A549 (cell line): ENCODE data around the gene HERC2.

Experiments
- BCL3 ChIP-seq: fragments of >200 bp; sonication (Bioruptor Twin); formaldehyde crosslinking; IDR thresholded peaks from 3 replicates; pipeline ENCODE4 v1.6.1; 2016
- BHLHE40 ChIP-seq: IDR thresholded peaks from 2 replicates; pipeline ENCODE4 v1.6.1; 2012; ENCODE audit warnings: low read depth, low read length, inconsistent platforms
- CHD4 ChIP-seq: fragments of 200-600 bp; sonication (generic); IDR thresholded peaks from 2 replicates; pipeline ENCODE4 v1.6.1; 2016; ENCODE audit warnings: antibody characterized with exemption, mild to moderate bottlenecking, borderline replicate concordance
- KDM1A ChIP-seq: fragments of 200-600 bp; sonication (generic); IDR thresholded peaks from 2 replicates; pipeline ENCODE4 v1.6.1; 2016; ENCODE audit warnings: low read depth, mild to moderate bottlenecking
- MAFK ChIP-seq: fragments of 450-650 bp; IDR thresholded peaks from 2 replicates; pipeline ENCODE4 v1.6.1; 2014; ENCODE audit not compliant: partially characterized antibody
- NR3C1 ChIP-seq: fragments of >200 bp; sonication (Bioruptor Twin); formaldehyde crosslinking; IDR thresholded peaks from 3 replicates; pipeline ENCODE4 v1.6.1; 2017
- PHF8 ChIP-seq: fragments of 200-600 bp; sonication (generic); IDR thresholded peaks from 2 replicates; pipeline ENCODE4 v1.6.1; 2016; ENCODE audit warnings: low read depth, mild to moderate bottlenecking, antibody characterized with exemption, moderate library complexity, borderline replicate concordance
- POLR2A ChIP-seq: IDR thresholded peaks from 2 replicates; pipeline ENCODE4 v1.6.1; 2012; ENCODE audit warnings: mild to moderate bottlenecking, low read length
- RCOR1 ChIP-seq: fragments of 150-350 bp; IDR thresholded peaks from 2 replicates; pipeline ENCODE4 v1.6.1; 2014; ENCODE audit warnings: antibody characterized with exemption, low read length, low read depth
- RFX5 ChIP-seq: fragments of 450-650 bp; IDR thresholded peaks from 2 replicates; pipeline ENCODE4 v1.7.1; 2014; ENCODE audit warnings: antibody characterized with exemption, mild to moderate bottlenecking, moderate library complexity
- RNF2 ChIP-seq: fragments of 200-600 bp; sonication (generic); IDR thresholded peaks from 2 replicates; pipeline ENCODE4 v1.6.1; 2016; ENCODE audit warnings: low read depth, mild to moderate bottlenecking, antibody characterized with exemption, moderate library complexity, borderline replicate concordance
- ZNF302 ChIP-seq: fragments of 250-450 bp; sonication (Bioruptor Pico); IDR thresholded peaks from 2 replicates; pipeline ENCODE4 v1.9.0; 2021; ENCODE audit warnings: inconsistent platforms, mild to moderate bottlenecking, moderate library complexity
- TF ChIP-seq, protein P1 (sequence below): fragments of >200 bp; sonication (Bioruptor Twin); formaldehyde crosslinking; IDR thresholded peaks from 3 replicates; pipeline ENCODE4 v1.5.1; 2016
- TF ChIP-seq, protein P2 (sequence below): fragments of 250-450 bp; sonication (Bioruptor Pico); IDR thresholded peaks from 2 replicates; pipeline ENCODE4 v1.5.0; 2020; ENCODE audit warnings: low read depth, mild to moderate bottlenecking, moderate library complexity

DNA sequence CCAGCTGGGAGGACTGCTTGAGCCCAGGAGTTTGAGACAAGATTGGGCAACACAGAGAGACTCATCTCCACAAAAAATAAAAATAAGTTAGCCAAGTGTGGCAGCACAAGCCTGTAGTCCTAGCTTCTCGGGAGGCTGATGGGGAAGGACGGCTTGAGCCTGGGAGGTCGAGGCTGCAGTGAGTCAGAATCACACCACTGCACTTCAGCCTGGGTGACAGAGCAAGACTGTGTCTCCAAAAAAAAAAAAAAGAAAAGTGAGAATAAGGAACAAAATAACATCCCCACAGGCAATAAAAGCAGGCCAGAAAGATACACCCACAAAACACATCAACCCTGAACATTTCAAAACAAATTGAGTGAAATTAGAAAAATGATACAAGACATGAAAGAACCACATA is 174.2 kb downstream of the HERC2 start:
- TF ChIP-seq, protein P1, sequence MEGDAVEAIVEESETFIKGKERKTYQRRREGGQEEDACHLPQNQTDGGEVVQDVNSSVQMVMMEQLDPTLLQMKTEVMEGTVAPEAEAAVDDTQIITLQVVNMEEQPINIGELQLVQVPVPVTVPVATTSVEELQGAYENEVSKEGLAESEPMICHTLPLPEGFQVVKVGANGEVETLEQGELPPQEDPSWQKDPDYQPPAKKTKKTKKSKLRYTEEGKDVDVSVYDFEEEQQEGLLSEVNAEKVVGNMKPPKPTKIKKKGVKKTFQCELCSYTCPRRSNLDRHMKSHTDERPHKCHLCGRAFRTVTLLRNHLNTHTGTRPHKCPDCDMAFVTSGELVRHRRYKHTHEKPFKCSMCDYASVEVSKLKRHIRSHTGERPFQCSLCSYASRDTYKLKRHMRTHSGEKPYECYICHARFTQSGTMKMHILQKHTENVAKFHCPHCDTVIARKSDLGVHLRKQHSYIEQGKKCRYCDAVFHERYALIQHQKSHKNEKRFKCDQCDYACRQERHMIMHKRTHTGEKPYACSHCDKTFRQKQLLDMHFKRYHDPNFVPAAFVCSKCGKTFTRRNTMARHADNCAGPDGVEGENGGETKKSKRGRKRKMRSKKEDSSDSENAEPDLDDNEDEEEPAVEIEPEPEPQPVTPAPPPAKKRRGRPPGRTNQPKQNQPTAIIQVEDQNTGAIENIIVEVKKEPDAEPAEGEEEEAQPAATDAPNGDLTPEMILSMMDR: no peak
- TF ChIP-seq CHD4 (no peak), RFX5 (no peak), PHF8 (no peak), NR3C1 (no peak), ZNF302 (no peak), KDM1A (no peak), BCL3 (no peak), MAFK (no peak), POLR2A (no peak), BHLHE40 (no peak), RCOR1 (no peak), RNF2 (no peak)
- TF ChIP-seq, protein P2, sequence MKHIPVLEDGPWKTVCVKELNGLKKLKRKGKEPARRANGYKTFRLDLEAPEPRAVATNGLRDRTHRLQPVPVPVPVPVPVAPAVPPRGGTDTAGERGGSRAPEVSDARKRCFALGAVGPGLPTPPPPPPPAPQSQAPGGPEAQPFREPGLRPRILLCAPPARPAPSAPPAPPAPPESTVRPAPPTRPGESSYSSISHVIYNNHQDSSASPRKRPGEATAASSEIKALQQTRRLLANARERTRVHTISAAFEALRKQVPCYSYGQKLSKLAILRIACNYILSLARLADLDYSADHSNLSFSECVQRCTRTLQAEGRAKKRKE: no peak
